BLaER1 treated with 17β-estradiol and CSF1 and Interleukin-3, amounts not matched to agents 10 nM and 100 nM (cell line): ENCODE results near the gene ASPRV1.

Experiments
- H3K27ac ChIP-seq, 11 experiments: shearing (Covaris generic); formaldehyde crosslinking; 2 replicates each; pipeline ENCODE4 v1.8.1; 2022
- H3K27me3 ChIP-seq, 11 experiments: shearing (Covaris generic); formaldehyde crosslinking; 2 replicates each; pipeline ENCODE4 v1.8.1; 2022
- H3K36me3 ChIP-seq, 11 experiments: shearing (Covaris generic); formaldehyde crosslinking; 2 replicates each; pipeline ENCODE4 v1.8.1; 2022
- H3K4me1 ChIP-seq, 10 experiments: shearing (Covaris generic); formaldehyde crosslinking; 2 replicates each; pipeline ENCODE4 v1.8.1; 2022
- H3K4me2 ChIP-seq, 11 experiments: shearing (Covaris generic); formaldehyde crosslinking; 2 replicates each; pipeline ENCODE4 v1.8.1; 2022
- H3K4me3 ChIP-seq, 10 experiments: shearing (Covaris generic); formaldehyde crosslinking; 2 replicates each; pipeline ENCODE4 v1.8.1; 2022
- H3K9ac ChIP-seq, 11 experiments: shearing (Covaris generic); formaldehyde crosslinking; 2 replicates each; pipeline ENCODE4 v1.8.1; 2022
- H3K9me3 ChIP-seq, 11 experiments: shearing (Covaris generic); formaldehyde crosslinking; replicated peaks in 1 of 11; 2 replicates each; pipeline ENCODE4 v1.8.1; 2022
- H4K20me1 ChIP-seq, 11 experiments: shearing (Covaris generic); formaldehyde crosslinking; 2 replicates each; pipeline ENCODE4 v1.8.1; 2022
- Cebpa-rat ChIP-seq, 11 experiments: shearing (Covaris generic); IDR thresholded peaks; 2 replicates each; pipeline ENCODE4 v1.8.1; 2022

ASPRV1 gene

GRCh38 chr2:69961496-69961895, at the start of gene ASPRV1:
TSS of gene ASPRV1 (minus strand) at chr2:69961631. CDS start at chr2:69961436, 195 bp downstream.
- no peaks in the 10 kb centered on the region for H3K36me3 ChIP-seq
- H3K4me3 ChIP-seq, result no peak within 1 kb of the TSS
- H3K27me3 ChIP-seq, result no peaks in the 10 kb centered on the region
- peak within 1 kb of the TSS in 1 of 11 experiments; percentile 34; a peak in 2 of 22 replicates for H3K4me2 ChIP-seq
- peaks cover 4 to 38% (median 15%) of the 10 kb centered on the region in 10 experiments; a peak in 18 of 20 replicates for H3K4me1 ChIP-seq
- no peak within 1 kb of the TSS for H3K9ac ChIP-seq
- TF ChIP-seq Cebpa-rat (IDR thresholded peaks at IDR 0.05), result no peak
- no peak within 1 kb of the TSS for H3K27ac ChIP-seq
- H4K20me1 ChIP-seq, result no peaks in the 10 kb centered on the region
- H3K9me3 ChIP-seq, result no peaks in the 10 kb centered on the region

GRCh38 chr2:70010576-70011111, 49.2 kb upstream of the ASPRV1 start:
- Histone ChIP-seq H3K4me2 (peak overlapping the region in 5 of 11 experiments; percentile 16 to 72 (median 64); a peak in 10 of 22 replicates), H4K20me1 (peaks cover 0 to 18% (median 0%) of the 10 kb centered on the region in 11 experiments; a peak in 1 of 22 replicates), H3K27ac (peak overlapping the region in 5 of 11 experiments; percentile 29 to 71 (median 57); a peak in 9 of 22 replicates), H3K9me3 (peaks cover 0 to 3% (median 0%) of the 10 kb centered on the region in 11 experiments; a peak in 1 of 22 replicates), H3K4me3 (no peak overlapping the region), H3K27me3 (no peaks in the 10 kb centered on the region), H3K9ac (peak overlapping the region in 3 of 11 experiments; percentile 20 to 31 (median 24); a peak in 2 of 22 replicates), H3K36me3 (peaks cover 8 to 54% (median 33%) of the 10 kb centered on the region in 11 experiments; a peak in 20 of 22 replicates), H3K4me1 (peaks cover 0 to 58% (median 5%) of the 10 kb centered on the region in 10 experiments; a peak in 10 of 20 replicates)
- TF ChIP-seq Cebpa-rat (IDR thresholded peaks at IDR 0.05), result no peak

DNA sequence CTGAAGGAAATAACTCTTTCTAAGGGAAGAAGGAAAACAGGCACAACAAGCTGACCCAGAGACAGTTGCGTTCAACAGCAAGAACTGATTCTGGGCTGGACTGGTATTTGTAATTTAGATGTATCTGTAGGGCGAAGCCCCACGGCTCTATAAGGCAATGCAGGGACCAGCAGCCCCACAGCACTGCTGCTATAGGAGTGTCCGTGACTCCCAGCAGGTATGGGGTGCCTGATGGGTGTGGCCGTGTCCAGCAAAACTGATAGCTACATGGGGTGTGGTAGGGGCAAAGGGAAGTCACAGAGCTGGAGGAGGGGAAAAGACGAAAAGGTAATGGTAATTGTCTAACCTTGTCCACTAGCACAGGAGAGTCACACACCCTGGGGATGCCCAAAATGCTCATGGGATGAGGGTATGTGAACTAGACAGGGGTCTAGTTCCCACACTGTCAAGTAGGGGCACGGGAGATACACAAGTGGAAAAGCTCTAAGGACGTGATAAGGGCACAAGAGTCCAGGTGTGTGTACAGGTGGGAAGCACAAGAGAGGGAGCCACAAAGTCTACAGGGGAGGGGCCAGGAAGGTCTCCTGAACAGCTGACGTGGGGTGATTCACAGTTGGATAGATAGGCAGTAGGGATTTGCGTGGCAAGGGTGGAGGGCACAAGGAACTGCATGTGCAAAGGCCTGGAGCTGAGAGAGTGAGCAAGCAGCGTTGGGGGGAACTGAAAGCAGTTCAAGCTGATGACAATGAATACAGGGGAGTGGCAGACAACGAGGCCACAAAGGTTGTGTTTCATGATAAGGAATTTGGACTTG, 48.5 kb upstream of the ASPRV1 start:
- peaks cover 0 to 54% (median 5%) of the 10 kb centered on the region in 10 experiments; a peak in 10 of 20 replicates for H3K4me1 ChIP-seq
- H3K9ac ChIP-seq, result peak overlapping the region in 3 of 11 experiments; percentile 20 to 31 (median 24); a peak in 2 of 22 replicates
- H3K4me2 ChIP-seq, result peak overlapping the region in 5 of 11 experiments; percentile 16 to 72 (median 64); a peak in 10 of 22 replicates
- no peaks in the 10 kb centered on the region for H3K27me3 ChIP-seq
- peak overlapping the region in 5 of 11 experiments; percentile 29 to 71 (median 57); a peak in 10 of 22 replicates for H3K27ac ChIP-seq
- TF ChIP-seq Cebpa-rat (IDR thresholded peaks at IDR 0.05), result no peak
- peaks cover 0 to 12% (median 0%) of the 10 kb centered on the region in 11 experiments; a peak in 1 of 22 replicates for H4K20me1 ChIP-seq
- no peak overlapping the region for H3K4me3 ChIP-seq
- H3K9me3 ChIP-seq, result no peaks in the 10 kb centered on the region
- peaks cover 3 to 48% (median 28%) of the 10 kb centered on the region in 11 experiments; a peak in 14 of 22 replicates for H3K36me3 ChIP-seq

DNA sequence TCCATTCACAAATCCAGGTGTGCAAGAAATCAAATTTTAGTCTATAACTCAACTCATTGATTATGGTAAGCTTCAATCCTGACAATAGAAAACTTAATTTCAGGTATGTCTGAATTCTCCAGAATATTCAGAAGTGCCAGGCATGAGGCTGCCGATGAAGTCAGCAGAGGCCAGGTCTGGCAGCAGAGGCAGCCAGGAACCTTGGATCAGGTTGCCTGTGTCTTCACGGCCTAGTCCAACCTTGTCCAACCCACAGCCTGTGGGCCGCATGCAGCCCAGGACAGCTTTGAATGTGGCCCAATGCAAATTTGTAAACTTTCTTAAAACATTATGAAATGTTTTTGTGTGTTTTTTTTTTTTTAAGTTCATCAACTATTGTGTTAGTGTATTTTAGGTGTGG, 46.9 kb upstream of the ASPRV1 start:
- Histone ChIP-seq H3K4me2 (no peak overlapping the region), H3K4me1 (peaks cover 0 to 67% (median 5%) of the 10 kb centered on the region in 10 experiments; a peak in 10 of 20 replicates), H3K9ac (no peak overlapping the region), H3K9me3 (no peaks in the 10 kb centered on the region), H3K4me3 (no peak overlapping the region), H3K27ac (no peak overlapping the region), H3K36me3 (peaks cover 0 to 33% (median 18%) of the 10 kb centered on the region in 11 experiments; a peak in 13 of 22 replicates), H3K27me3 (no peaks in the 10 kb centered on the region), H4K20me1 (no peaks in the 10 kb centered on the region; a peak in 1 of 22 replicates)
- TF ChIP-seq Cebpa-rat (IDR thresholded peaks at IDR 0.05), result no peak

- TF ChIP-seq Cebpa-rat (IDR thresholded peaks at IDR 0.05), result no peak
- Histone ChIP-seq H3K4me2 (no peak overlapping the region), H4K20me1 (no peaks in the 10 kb centered on the region; a peak in 1 of 22 replicates), H3K27me3 (no peaks in the 10 kb centered on the region), H3K27ac (no peak overlapping the region), H3K9ac (no peak overlapping the region), H3K36me3 (peaks cover 0 to 22% (median 15%) of the 10 kb centered on the region in 11 experiments; a peak in 10 of 22 replicates), H3K4me1 (peaks cover 0 to 72% (median 8%) of the 10 kb centered on the region in 10 experiments; a peak in 10 of 20 replicates), H3K9me3 (no peaks in the 10 kb centered on the region), H3K4me3 (no peak overlapping the region)
Measured at GRCh38 chr2:70007151-70007550, 45.7 kb upstream of the ASPRV1 start.

GRCh38 chr2:70006447-70006784, 45.0 kb upstream of the ASPRV1 start:
- Histone ChIP-seq H3K27ac (peak overlapping the region in 2 of 11 experiments; percentile 22 to 27; a peak in 2 of 22 replicates), H3K4me3 (no peak overlapping the region), H4K20me1 (no peaks in the 10 kb centered on the region; a peak in 1 of 22 replicates), H3K36me3 (peaks cover 0 to 15% (median 10%) of the 10 kb centered on the region in 11 experiments; a peak in 10 of 22 replicates), H3K9ac (peak overlapping the region in 1 of 11 experiments; percentile 26; a peak in 1 of 22 replicates), H3K4me2 (peak overlapping the region in 1 of 11 experiments; percentile 26; a peak in 1 of 22 replicates), H3K9me3 (no peaks in the 10 kb centered on the region), H3K27me3 (no peaks in the 10 kb centered on the region), H3K4me1 (peaks cover 0 to 69% (median 8%) of the 10 kb centered on the region in 10 experiments; a peak in 10 of 20 replicates)
- TF ChIP-seq Cebpa-rat (IDR thresholded peaks at IDR 0.05), result no peak

DNA sequence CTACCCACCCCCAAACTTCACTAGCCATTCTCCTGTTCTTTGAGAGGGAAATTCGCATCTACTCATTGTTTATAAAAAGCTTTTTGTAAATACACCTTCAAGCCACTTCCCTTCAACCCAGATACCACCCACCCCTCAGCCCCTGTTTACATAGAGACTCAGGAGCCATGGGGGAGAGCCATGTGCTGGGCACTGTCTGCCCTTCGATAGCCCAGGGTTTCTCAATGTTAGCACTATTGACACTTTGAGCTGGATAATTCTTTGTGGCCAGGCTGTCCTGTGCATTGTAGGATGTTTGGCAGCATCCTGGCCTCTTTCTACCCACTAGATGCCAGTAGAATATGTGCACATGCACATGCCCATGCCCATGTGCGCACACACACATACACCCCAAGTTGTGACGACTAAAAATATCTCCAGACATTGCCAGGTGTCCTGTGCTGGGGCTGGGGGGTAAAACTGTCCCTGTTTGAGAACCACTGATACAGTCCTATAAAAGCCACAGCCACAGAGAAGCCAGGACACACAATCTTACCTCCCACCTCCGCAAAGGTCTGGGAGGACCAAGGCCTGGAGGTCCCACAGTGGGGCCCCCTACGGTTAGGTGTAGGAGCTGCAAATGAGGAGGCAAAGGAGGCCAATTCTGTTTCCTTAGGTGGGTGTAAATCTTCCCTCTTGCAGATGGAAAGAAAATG, 44.5 kb upstream of the ASPRV1 start:
- H3K4me1 ChIP-seq, result peaks cover 0 to 64% (median 8%) of the 10 kb centered on the region in 10 experiments; a peak in 10 of 20 replicates
- H3K27ac ChIP-seq, result peak overlapping the region in 2 of 11 experiments; percentile 22 to 27; a peak in 2 of 22 replicates
- peaks cover 0 to 15% (median 9%) of the 10 kb centered on the region in 11 experiments; a peak in 8 of 22 replicates for H3K36me3 ChIP-seq
- H3K4me3 ChIP-seq, result no peak overlapping the region
- H4K20me1 ChIP-seq, result no peaks in the 10 kb centered on the region; a peak in 1 of 22 replicates
- no peaks in the 10 kb centered on the region for H3K27me3 ChIP-seq
- H3K4me2 ChIP-seq, result peak overlapping the region in 1 of 11 experiments; percentile 26; a peak in 2 of 22 replicates
- no peak for TF ChIP-seq Cebpa-rat (IDR thresholded peaks at IDR 0.05)
- H3K9me3 ChIP-seq, result no peaks in the 10 kb centered on the region
- H3K9ac ChIP-seq, result peak overlapping the region in 1 of 11 experiments; percentile 26; a peak in 1 of 22 replicates

- H3K4me3 ChIP-seq, result no peak overlapping the region
- H3K4me2 ChIP-seq, result 0 out of 22 replicates have a peak overlapping the region, but pooled peaks of 1 of the 11 experiments have one; percentile 67
- peaks cover 0 to 57% (median 5%) of the 10 kb centered on the region in 10 experiments; a peak in 10 of 20 replicates for H3K4me1 ChIP-seq
- H4K20me1 ChIP-seq, result no peaks in the 10 kb centered on the region; a peak in 1 of 22 replicates
- peaks cover 0 to 15% (median 8%) of the 10 kb centered on the region in 11 experiments; a peak in 8 of 22 replicates for H3K36me3 ChIP-seq
- H3K27ac ChIP-seq, result no peak overlapping the region
- no peak for TF ChIP-seq Cebpa-rat (IDR thresholded peaks at IDR 0.05)
- no peak overlapping the region; a peak in 1 of 22 replicates for H3K9ac ChIP-seq
- H3K27me3 ChIP-seq, result no peaks in the 10 kb centered on the region
- H3K9me3 ChIP-seq, result no peaks in the 10 kb centered on the region
Measured at GRCh38 chr2:70005216-70005615, 43.8 kb upstream of the ASPRV1 start.
